Heart left ventricle (tissue), 16 donors: Measurements from ENCODE around the gene RALGAPA2. TPM values are rescaled to one million over a fixed set of nuclear protein-coding genes. Genes with fewer than 3 reads are reported as not detected.
A peak's percentile ranks its signal among the peaks of the same experiment; 100 is the strongest.

Experiments
- ATAC-seq, 4 donors: fragments of 200-7000 bp; cut with Tn5 transposase; one replicate each; pipeline ENCODE4 v1.9.1; 2020 to 2022; ENCODE audit warnings: moderate library complexity in 4 of 4, mild to moderate bottlenecking in 3 of 4, moderate number of reproducible peaks in 1 of 4
- DNase-seq, 5 donors: peaks; one replicate each; pipeline ENCODE4 v3.0.0-alpha.2; 2020
- H3K27ac ChIP-seq, 12 donors: fragments of 200-600 bp; sonication (generic) in 4 of 12; one replicate each; pipeline versions ENCODE4 v1.5.0 to v1.8.0; 2016 to 2022; ENCODE audit warnings: mild to moderate bottlenecking in 2 of 12
- H3K27me3 ChIP-seq, 9 donors: fragments of 200-600 bp; sonication (generic) in 2 of 9; one replicate each; pipeline versions ENCODE4 v1.5.1 to v1.8.0; 2016 to 2022; ENCODE audit warnings: mild to moderate bottlenecking in 3 of 9
- H3K36me3 ChIP-seq, 9 donors: fragments of 200-600 bp; sonication (generic) in 2 of 9; one replicate each; pipeline versions ENCODE4 v1.5.0 to v1.8.0; 2018 to 2022; ENCODE audit warnings: mild to moderate bottlenecking in 2 of 9
- H3K4me1 ChIP-seq, 12 donors: fragments of 200-600 bp; sonication (generic) in 4 of 12; one replicate each; pipeline versions ENCODE4 v1.5.0 to v1.8.0; 2016 to 2022; ENCODE audit warnings: mild to moderate bottlenecking in 3 of 12
- H3K4me3 ChIP-seq, 12 donors: fragments of 200-600 bp; sonication (generic) in 4 of 12; one replicate each; pipeline versions ENCODE4 v1.5.0 to v1.8.0; 2017 to 2022; ENCODE audit warnings: mild to moderate bottlenecking in 9 of 12, moderate library complexity in 4 of 12
- H3K9me3 ChIP-seq, 12 donors: fragments of 200-600 bp; sonication (generic) in 4 of 12; one replicate each; pipeline versions ENCODE4 v1.5.0 to v1.8.0; 2016 to 2022; ENCODE audit warnings: mild to moderate bottlenecking in 1 of 12
- CTCF ChIP-seq, 12 donors: fragments of 200-600 bp; sonication (generic) in 4 of 12; IDR thresholded peaks; one replicate each; pipeline versions ENCODE4 v1.5.0 to v1.8.0; 2018 to 2022; ENCODE audit warnings: antibody characterized with exemption in 12 of 12, mild to moderate bottlenecking in 5 of 12
- POLR2A ChIP-seq, 2 donors: fragments of 450-650 bp; IDR thresholded peaks; one replicate each; pipeline ENCODE4 v1.6.1; 2017; ENCODE audit warnings: antibody characterized with exemption in 2 of 2, mild to moderate bottlenecking in 2 of 2, moderate library complexity in 2 of 2
- WGBS, 4 donors: extraction: QIAGEN DNeasy Blood & Tissue Kit in 2 of 4; methylation state at CpG; one replicate each; pipeline versions ENCODE4 v1.1.5 to v1.1.7; 2013 to 2018; 5-methylcytosine and 5-hydroxymethylcytosine counted together
- intact Hi-C, 10 donors: fragments of 100-400 bp; cut with DNase I; formaldehyde crosslinking; loops; one replicate each; pipeline versions ENCODE4 v1.11.1 to v1.14.2; 2022
- polyA plus RNA-seq, 2 donors: library from polyadenylated mRNA; stranded (reverse); fragments of 200-250 nt; gene quantifications; one replicate each; pipeline ENCODE4 v1.2.3, GENCODE V29; 2013
- total RNA-seq, 9 donors: library from RNA; depleted of rRNA in 2 of 9; stranded (reverse); fragments of >200 nt in 2 of 9; fragmentation: NEBNext Ultra II Directional in 3 of 9; extraction: Animal tissue kit (Norgen Biotek cat#: 25700) in 3 of 9; gene quantifications; one replicate each; pipeline versions ENCODE4 v1.1.0 to v1.2.4, GENCODE V29; 2016 to 2023
- donor health status: ischemic (EF 13 %, LVEDD 7.1; RV severe dilation, severe dysfunction).
- donor health status: healthy with polysubstance abuse.
- donor health status: DM: no; HTN: yes; CAD: no.
- donor health status: DM: no; HTN: no; CAD: no.
- donor health status: ischemic (EF 25% LVEDD 6.9; RV normal size, moderate dysfunction).
- donor health status: ischemic (EF 25% LVEDD 5.7; RV mildly dilated, moderate dysfunction).
- donor health status: healthy.
- donor health status: DM: yes; HTN: yes; CAD: no.
- donor health status: ischemic (EF 35%, LVEDD 5.7; RV mildly dilated, moderate dysfunction).
- donor health status: nonischemic (EF 11% LVEDD 7.7; RV severe dilation, severe dysfunction).
- donor health status: DM: yes; HTN: yes; CAD: no.
- donor health status: PGD.
- donor health status: ischemic (EF 29% LVEDD 5.4; RV normal size, mild dysfunction).
- donor health status: nonischemic (EF 23%, LVEDD 6.1; RV moderate dilation, normal function).

RALGAPA2 gene
- total and polyA plus RNA-seq, 11 donors, result 5.6 to 33.8 (median 21.4) TPM

GRCh38 chr20:20606881-20607280 lies 105.6 kb downstream of the RALGAPA2 start:
- Histone ChIP-seq H3K27ac (no peak overlapping the region), H3K9me3 (no peaks in the 10 kb centered on the region), H3K4me3 (no peak overlapping the region), H3K36me3 (peaks cover 0 to 49% (median 34%) of the 10 kb centered on the region in 9 donors), H3K27me3 (no peaks in the 10 kb centered on the region), H3K4me1 (peaks cover 0 to 7% (median 0%) of the 10 kb centered on the region in 12 donors)
- ATAC-seq (no peak), DNase-seq (no peak)
- whole genome bisulfite sequencing, 4 donors, result 90 to 99% (median 97%) methylated on average over 1 of the region's 1 CpG
- intact Hi-C loops, result loop anchor here in 1 of 10 donors (10.0 kb wide), 1 partner anchor 218 kb away; no protein-coding TSS in a partner anchor
- no peak for TF ChIP-seq CTCF (IDR thresholded peaks at IDR 0.05)

GRCh38 chr20:20606050-20606449 lies 106.4 kb downstream of the RALGAPA2 start:
- intact Hi-C loops, result loop anchor here in 1 of 10 donors (10.0 kb wide), 1 partner anchor 219 kb away; no protein-coding TSS in a partner anchor
- Histone ChIP-seq H3K36me3 (peaks cover 0 to 57% (median 42%) of the 10 kb centered on the region in 9 donors), H3K27me3 (no peaks in the 10 kb centered on the region), H3K4me1 (peaks cover 0 to 7% (median 0%) of the 10 kb centered on the region in 12 donors), H3K4me3 (no peak overlapping the region), H3K27ac (no peak overlapping the region), H3K9me3 (no peaks in the 10 kb centered on the region)
- no peak for TF ChIP-seq POLR2A (IDR thresholded peaks at IDR 0.05)
- no peak for TF ChIP-seq CTCF (IDR thresholded peaks at IDR 0.05)
- ATAC-seq, result peak in 1 of 4 donors; percentile 13
- DNase-seq, result no peak
- 57 to 68% (median 63%) methylated on average over 3 of the region's 3 CpGs for WGBS, 4 donors

- Histone ChIP-seq H3K4me1 (peaks cover 0 to 7% (median 0%) of the 10 kb centered on the region in 12 donors), H3K27ac (no peak overlapping the region), H3K36me3 (peaks cover 0 to 66% (median 53%) of the 10 kb centered on the region in 9 donors), H3K27me3 (no peaks in the 10 kb centered on the region), H3K4me3 (no peak overlapping the region), H3K9me3 (no peaks in the 10 kb centered on the region)
- ATAC-seq (no peak), DNase-seq (no peak)
- 91 to 96% (median 93%) methylated on average over 6 of the region's 6 CpGs for WGBS, 4 donors
- intact Hi-C loops, result loop anchor here in 1 of 10 donors (10.0 kb wide), 1 partner anchor 220 kb away; no protein-coding TSS in a partner anchor
- TF ChIP-seq CTCF (IDR thresholded peaks at IDR 0.05), result no peak
- no peak for TF ChIP-seq POLR2A (IDR thresholded peaks at IDR 0.05)
Measured at GRCh38 chr20:20604907-20605306, 107.5 kb downstream of the RALGAPA2 start.

- DNase-seq, result no peak
- H3K27ac ChIP-seq, result no peak overlapping the region
- peaks cover 0 to 7% (median 0%) of the 10 kb centered on the region in 12 donors for H3K4me1 ChIP-seq
- H3K9me3 ChIP-seq, result no peaks in the 10 kb centered on the region
- no peaks in the 10 kb centered on the region for H3K27me3 ChIP-seq
- intact Hi-C loops, result loop anchor here in 1 of 10 donors (10.0 kb wide), 1 partner anchor 220 kb away; no protein-coding TSS in a partner anchor
- TF ChIP-seq POLR2A (IDR thresholded peaks at IDR 0.05), result no peak
- TF ChIP-seq CTCF (IDR thresholded peaks at IDR 0.05), result no peak
- peaks cover 0 to 67% (median 54%) of the 10 kb centered on the region in 9 donors for H3K36me3 ChIP-seq
- 95 to 97% (median 96%) methylated on average over 4 of the region's 4 CpGs for WGBS, 4 donors
- no peak overlapping the region for H3K4me3 ChIP-seq
- ATAC-seq, result no peak
Measured at GRCh38 chr20:20604357-20604756, 108.1 kb downstream of the RALGAPA2 start.
